Choroid plexus epithelial cell (primary cell): ENCODE results near the gene EMILIN3.

ENCODE experiments used
- DNase-seq: peaks from one replicate; pipeline ENCODE4 v3.0.0-alpha.2; 2010; ENCODE audit warnings: low read depth
- H3K4me3 ChIP-seq: 2 replicates; pipeline ENCODE4 v1.5.1; 2011; ENCODE audit warnings: low read depth, mild to moderate bottlenecking, control low read depth, low read length, moderate library complexity
- TF ChIP-seq, protein P1 (sequence below): conservative IDR thresholded peaks from 2 replicates; pipeline ENCODE4 v1.5.1; 2011; ENCODE audit warnings: low read depth, mild to moderate bottlenecking, control low read depth, inconsistent platforms, low read length, moderate library complexity

The EMILIN3 gene

DNA sequence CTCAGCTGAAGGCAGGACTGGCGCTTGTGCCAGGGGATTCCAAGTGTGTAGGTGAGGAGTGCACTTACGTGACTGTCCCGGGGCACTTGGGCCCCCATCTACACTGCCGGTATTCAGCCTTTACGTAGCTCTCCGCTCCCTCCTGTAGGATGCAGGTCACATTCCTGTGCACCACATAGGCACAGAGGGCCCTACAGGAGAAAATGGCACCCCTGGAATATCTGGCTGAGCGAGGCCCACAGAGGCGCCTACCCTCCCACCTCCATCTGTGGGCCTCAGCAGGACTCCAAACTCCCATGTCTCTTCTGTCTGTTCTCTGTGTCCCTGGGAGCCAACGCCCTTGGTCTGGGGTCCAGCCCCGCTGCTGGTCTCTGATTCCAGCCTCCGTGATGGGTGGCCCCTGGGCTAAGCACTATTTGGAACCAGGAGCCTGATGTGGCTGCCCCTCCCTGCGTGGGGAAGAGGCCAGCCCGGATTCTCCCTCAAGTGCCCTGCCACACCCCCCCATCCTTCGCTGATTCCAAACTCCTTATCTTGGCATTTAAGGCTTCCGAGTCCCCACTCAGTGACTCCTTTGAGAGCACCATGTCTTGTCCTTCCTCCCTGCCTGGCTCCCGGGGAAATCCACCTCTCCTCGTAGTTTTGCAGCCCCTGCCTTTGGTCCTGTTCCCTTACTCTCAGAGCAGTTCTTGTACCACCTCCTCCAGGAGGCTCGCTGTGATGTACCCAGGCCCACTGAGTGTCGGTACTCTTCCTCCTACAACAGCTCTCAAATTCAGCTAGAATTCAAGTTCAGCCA, 1.5 kb downstream of the EMILIN3 start:
- TF ChIP-seq, protein P1, sequence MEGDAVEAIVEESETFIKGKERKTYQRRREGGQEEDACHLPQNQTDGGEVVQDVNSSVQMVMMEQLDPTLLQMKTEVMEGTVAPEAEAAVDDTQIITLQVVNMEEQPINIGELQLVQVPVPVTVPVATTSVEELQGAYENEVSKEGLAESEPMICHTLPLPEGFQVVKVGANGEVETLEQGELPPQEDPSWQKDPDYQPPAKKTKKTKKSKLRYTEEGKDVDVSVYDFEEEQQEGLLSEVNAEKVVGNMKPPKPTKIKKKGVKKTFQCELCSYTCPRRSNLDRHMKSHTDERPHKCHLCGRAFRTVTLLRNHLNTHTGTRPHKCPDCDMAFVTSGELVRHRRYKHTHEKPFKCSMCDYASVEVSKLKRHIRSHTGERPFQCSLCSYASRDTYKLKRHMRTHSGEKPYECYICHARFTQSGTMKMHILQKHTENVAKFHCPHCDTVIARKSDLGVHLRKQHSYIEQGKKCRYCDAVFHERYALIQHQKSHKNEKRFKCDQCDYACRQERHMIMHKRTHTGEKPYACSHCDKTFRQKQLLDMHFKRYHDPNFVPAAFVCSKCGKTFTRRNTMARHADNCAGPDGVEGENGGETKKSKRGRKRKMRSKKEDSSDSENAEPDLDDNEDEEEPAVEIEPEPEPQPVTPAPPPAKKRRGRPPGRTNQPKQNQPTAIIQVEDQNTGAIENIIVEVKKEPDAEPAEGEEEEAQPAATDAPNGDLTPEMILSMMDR: no peak
- H3K4me3 ChIP-seq: no peak overlapping the region
- DNase-seq: no peak

DNA sequence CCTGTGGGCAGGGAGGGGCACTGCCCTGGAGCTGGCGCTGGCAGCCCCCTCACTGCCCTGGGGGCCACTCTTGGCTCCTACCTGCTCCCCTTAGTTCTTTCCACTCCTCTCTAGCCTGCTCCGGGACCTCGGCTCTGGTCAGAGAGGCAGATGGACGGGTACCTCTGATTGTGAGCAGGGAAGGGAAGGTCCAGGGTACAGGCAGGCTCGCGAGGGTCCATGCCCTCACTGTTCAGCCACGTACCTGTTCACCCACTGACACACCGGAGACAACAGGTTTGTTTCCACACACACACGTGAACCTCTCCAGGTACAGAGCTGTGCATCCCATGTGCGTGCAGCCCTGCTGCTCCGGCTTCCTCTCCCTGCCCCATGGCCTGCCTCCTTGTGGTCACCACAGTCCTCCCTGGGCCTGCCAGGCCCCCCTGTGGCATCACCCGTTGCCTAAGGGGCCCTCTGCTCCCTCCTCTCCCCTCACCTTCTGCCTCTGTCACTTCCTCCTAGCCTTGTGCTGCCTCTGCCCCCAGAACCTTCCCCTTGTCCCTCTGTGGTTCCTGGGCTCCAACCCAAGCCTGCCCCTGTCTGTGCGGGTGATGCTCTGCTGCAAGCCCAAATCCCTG, 2.3 kb downstream of the EMILIN3 start:
- DNase-seq: no peak
- TF ChIP-seq, protein P1: no peak
- H3K4me3 ChIP-seq: no peak overlapping the region

DNA sequence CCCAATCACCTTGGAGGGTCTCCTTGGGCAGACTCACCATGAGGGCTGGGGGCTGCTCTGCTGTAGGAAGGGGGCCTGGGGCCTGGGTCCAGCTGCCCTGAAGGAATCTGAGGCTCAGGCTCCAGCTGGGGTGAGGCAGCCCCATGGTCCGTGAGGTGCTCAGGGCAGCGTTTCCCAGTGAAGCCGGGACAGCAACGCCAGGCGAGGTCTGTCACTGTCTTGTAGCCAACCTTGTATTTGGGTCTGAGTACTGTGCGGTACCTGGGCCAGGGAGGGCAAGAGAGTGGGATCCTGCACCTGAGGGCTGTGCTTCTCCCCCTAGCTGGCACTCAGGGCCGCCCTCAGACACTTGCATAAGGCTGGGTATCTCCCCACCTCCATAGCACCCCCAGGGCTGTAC, 3.0 kb downstream of the EMILIN3 start:
- DNase-seq: no peak
- TF ChIP-seq, protein P1: no peak
- H3K4me3 ChIP-seq: no peak overlapping the region

DNA sequence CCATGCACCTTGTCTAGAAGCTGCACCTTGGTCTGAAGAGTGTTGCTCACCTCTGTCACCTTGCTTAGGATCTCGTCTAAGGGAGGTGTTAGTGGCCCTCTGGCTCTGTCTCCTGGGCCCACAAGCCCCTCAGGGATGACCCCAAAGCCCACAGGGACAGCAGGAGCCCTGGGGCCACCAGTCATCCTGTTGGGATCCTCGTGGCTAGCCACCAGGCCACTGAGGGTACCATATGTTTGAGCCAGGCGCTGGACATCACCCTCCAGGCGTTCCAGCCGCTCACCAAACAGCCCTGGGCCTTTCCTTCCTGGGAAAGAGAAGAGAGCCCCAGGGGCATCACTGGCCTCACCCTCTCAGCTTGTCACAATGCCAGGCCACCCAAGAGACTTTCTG, 3.9 kb downstream of the EMILIN3 start:
- TF ChIP-seq, protein P1: no peak
- no peak for DNase-seq
- H3K4me3 ChIP-seq: no peak overlapping the region

DNA sequence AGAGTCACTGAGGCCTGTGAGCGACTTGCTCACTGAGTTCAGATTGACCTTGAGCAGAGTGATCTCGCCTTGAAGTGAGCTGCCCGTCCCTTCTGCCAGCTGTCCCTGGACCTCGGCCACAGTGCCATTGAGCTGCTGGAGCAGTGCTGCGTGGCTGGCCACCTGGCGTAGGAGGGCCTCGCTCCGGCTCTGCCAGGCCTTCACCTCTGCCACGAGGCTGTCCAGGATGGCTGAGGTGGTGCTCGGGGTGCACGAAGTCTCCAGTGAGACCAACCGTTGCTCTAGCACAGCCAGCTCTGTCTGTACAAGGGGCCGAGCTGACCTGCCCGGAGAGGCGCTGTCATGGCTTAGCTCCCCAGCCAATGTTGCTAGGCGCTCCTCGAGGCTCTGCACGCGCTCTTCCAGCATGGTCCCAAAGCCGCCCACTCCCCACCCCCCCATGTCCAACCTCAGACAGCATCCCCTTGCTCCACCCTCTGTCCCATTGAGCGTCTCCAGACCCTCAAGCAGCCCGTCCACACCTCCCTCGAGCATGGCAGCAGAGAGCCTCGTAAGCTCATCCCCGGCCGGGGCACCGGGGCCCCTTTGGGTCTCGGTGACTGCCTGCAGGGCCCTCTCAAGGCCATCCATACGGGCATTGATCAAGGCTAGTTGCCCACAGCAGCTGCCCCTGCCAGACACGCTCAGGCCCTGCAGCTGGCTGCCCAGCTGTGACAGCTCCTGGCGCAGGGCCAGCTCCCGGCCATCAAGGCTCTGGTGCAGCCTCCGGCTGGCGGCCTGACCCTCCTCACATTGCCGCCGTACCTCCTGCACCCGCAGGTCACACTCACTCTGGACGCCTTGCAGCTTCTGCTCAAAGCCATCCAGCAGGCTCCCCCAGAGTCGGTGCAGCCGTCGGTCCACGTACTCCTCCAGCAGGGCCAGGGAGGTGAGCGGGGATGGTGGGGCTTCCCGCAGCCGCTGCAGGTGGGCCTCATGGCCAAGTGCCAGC, 4.6 kb downstream of the EMILIN3 start:
- H3K4me3 ChIP-seq: no peak overlapping the region
- DNase-seq: no peak
- TF ChIP-seq, protein P1: no peak

DNA sequence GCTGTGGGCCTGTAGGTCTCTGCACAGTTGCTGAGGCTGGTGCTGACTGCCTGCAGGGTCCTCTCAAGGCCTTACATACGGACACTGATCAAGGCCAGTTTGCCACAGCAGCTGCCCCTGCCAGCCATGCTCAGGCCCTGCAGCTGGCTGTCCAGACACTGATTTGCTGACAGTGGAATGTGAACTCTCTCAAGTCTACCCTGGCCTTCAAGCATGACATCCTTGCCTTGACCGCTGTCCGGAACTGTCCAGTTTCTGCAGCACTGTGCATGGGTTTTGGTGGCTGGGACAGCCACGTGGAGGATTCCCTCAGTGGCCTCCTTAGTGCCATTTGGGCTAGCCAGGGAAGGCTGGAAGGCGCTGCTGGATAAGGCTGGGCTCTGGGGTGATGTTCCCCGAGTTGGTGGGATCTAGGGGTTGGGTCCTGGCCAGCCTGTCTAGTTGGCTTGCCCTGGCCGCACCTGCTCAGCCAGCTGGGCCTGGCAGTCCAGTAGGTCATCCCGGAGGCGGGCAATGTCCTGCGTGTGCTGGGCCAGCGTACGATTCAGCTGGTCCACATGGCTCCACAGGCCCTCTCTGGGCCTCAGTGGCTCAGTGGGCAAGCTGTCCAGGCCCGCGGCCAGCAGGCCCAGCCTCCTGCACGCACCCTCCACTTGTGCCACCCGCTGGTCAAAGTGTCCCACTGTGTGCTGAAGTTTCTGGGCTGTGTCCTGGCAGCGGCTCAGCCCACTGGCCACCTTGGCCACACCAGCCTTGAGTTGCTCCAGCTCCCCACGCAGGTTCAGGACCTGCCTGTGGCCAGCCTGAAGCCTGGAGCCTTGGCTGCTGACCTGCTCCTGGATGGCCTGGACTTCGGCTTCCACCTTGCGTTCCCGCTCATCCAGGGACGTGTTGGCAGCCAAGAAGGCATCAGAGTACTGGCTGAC, 5.5 kb downstream of the EMILIN3 start:
- DNase-seq: no peak
- H3K4me3 ChIP-seq: no peak overlapping the region
- TF ChIP-seq, protein P1: no peak
